GM12872 (cell line): ENCODE results near the gene ZSCAN5B.

Experiments used
- TF ChIP-seq, protein P1 (sequence below): IDR thresholded peaks from 3 replicates; pipeline ENCODE4 v1.5.1; 2011; ENCODE audit warnings: low read depth, mild to moderate bottlenecking, low read length, moderate library complexity; ENCODE audit not compliant: insufficient read depth

The ZSCAN5B gene

DNA sequence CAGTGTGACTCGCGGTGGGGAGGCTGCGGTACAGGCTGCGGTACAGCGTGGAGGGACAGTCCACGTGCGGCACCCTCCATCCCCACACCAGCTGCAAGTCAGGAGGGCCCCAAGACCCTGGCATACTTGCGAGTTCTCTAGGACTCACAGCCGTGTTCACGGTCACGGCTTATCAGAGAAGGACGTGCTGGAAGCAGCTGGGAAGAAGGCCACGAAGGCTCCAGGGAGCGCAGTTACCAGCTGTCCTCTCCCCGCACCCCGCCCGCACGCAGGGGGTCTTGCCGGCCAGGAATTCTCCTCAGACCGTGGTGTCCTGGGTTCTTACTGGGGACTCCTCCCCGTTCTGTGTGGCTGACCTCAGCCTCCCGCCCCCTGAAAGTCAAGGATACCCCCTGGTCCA lies 50.3 kb downstream of the ZSCAN5B start:
- TF ChIP-seq, protein P1, sequence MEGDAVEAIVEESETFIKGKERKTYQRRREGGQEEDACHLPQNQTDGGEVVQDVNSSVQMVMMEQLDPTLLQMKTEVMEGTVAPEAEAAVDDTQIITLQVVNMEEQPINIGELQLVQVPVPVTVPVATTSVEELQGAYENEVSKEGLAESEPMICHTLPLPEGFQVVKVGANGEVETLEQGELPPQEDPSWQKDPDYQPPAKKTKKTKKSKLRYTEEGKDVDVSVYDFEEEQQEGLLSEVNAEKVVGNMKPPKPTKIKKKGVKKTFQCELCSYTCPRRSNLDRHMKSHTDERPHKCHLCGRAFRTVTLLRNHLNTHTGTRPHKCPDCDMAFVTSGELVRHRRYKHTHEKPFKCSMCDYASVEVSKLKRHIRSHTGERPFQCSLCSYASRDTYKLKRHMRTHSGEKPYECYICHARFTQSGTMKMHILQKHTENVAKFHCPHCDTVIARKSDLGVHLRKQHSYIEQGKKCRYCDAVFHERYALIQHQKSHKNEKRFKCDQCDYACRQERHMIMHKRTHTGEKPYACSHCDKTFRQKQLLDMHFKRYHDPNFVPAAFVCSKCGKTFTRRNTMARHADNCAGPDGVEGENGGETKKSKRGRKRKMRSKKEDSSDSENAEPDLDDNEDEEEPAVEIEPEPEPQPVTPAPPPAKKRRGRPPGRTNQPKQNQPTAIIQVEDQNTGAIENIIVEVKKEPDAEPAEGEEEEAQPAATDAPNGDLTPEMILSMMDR: no peak

DNA sequence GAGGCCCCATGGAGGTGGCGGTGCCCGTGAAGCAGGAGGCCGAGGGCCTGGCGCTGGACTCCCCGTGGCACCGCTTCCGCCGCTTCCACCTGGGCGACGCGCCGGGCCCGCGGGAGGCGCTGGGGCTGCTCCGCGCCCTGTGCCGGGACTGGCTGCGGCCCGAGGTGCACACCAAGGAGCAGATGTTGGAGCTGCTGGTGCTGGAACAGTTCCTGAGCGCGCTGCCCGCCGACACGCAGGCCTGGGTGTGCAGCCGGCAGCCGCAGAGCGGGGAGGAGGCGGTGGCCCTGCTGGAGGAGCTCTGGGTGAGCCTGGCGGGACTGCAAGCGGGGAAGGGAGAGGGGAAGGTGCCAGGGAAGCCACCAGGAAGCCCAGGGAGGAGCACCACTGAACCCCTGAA lies 50.7 kb downstream of the ZSCAN5B start:
- TF ChIP-seq, protein P1: no peak

DNA sequence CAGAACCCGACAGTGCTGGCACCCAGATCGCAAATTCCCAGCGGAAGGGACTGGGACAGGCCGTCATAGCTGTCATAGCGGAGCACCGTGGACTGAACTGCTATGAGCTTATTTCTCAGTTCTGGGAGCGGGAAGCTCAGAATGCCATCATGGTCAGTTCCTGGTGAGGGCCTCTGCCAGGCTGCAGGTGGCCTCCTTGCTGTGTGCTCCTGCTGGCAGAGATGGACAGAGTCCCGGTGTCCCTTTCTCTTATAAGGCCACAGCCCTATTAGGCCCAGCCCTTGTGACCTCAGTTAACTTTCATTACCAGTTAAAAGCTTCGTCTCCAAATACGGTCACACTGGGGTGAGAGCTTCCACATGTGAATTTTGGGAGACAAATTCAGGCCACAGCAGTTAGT lies 51.9 kb downstream of the ZSCAN5B start:
- TF ChIP-seq, protein P1: no peak

DNA sequence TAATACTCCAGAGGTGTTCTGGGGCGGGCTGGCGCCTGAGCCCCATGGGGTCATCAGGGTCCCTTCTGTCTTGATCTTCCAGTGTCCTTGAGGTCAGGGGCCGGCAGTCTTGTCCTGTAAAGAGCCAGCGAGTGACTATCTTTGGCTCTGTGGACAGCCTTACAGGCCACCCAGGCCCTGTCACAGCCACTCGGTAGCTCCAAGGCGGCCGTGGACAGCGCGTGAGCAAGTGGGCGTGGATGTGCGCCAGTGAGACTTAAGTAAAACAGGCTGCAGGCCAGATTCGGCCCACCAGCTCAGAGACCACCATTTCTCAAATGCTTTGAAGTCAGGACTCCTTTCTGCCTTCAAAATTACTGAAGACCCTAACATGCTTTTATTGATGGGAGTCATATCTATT lies 52.8 kb downstream of the ZSCAN5B start:
- TF ChIP-seq, protein P1: no peak

DNA sequence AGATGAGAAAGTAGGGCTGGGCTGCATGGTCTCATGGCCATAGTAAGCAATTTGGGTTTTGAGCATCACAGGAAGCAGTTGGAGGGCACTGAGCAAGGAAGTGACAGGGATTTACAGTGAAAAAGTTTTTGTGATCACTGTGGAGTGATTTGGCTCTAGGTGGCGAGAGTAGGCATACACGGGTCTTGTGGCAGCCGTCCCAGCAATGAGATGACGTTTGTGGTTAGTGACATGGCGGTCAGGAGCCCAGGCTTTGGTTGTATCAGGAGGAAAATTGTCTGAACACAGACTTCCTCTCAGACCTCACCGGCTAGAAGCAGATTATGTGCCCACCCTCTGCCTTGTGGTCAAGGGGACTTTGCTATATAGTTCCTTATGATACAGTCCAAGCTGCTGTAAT lies 53.2 kb downstream of the ZSCAN5B start:
- TF ChIP-seq, protein P1: no peak

DNA sequence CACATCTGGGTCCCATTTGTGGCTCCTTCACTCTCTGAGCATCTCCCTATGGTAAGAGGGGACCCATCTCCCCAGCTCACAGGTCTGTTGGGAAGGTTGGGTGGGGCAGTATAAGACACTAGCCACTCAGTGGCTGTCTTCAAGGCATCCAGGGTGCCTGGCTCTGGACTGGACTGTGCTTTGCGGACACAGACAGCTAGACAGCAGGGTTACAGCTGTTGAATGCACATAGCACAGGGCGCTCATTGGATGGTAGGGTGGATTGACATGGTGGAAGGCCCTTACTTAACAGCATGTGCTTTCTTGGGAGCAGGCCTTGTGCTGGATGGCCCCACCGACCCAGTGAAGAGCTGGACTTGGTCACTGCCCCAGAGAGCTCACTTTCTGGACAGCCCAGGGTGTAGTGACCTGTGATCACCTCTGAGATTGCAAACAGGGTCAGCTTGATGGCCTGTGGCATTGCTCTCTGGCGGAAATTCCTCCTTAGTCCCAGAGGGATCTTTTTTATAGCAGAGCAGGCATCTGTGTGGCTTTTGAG lies 54.6 kb downstream of the ZSCAN5B start:
- TF ChIP-seq, protein P1: no peak

DNA sequence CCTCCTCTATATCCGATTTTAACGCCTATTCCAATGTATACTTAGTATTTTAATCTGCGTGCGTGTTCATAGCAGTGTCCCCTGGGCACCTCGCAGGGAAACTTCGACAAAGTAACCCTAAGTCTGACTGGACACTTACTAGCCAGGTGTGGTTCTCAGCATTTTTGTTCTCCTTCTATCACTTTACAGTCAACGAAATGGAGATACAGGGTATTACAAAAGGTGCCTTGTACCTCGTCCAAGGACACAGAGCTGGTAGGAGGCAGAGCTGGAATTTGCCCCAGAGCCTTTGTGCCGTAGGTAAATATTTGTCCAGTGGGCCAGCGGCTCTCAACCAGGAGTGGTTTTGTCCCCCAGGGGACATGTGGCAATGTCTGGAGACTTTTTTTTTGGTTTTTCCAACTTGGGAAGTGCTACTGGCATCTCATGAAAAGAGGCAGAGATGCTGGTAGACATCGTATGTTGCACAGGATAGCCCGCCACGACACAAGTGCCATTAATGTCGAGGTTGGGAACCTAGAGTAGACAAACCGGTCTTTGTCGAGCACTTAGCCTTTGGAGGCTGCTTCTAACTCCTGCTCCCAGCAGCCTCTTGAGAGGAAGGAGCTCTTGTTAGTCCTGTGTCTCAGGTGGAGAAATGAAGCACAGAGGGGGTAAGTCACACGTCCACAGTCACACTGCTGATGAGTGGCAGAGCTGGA lies 55.3 kb downstream of the ZSCAN5B start:
- TF ChIP-seq, protein P1: no peak
